ENCODE results near the gene PTEN. TPM values are rescaled to one million over a fixed set of nuclear protein-coding genes. Genes with fewer than 3 reads are reported as not detected.
A peak's percentile ranks its signal among the peaks of the same experiment; 100 is the strongest.

Gene PTEN
- total and polyA plus RNA-seq, 9 of the 15 experiments (the other 6 are each of a cell fraction or from before 2014, with no cell fraction given) = 8.4 to 56.9 (median 22.2) TPM

DNA sequence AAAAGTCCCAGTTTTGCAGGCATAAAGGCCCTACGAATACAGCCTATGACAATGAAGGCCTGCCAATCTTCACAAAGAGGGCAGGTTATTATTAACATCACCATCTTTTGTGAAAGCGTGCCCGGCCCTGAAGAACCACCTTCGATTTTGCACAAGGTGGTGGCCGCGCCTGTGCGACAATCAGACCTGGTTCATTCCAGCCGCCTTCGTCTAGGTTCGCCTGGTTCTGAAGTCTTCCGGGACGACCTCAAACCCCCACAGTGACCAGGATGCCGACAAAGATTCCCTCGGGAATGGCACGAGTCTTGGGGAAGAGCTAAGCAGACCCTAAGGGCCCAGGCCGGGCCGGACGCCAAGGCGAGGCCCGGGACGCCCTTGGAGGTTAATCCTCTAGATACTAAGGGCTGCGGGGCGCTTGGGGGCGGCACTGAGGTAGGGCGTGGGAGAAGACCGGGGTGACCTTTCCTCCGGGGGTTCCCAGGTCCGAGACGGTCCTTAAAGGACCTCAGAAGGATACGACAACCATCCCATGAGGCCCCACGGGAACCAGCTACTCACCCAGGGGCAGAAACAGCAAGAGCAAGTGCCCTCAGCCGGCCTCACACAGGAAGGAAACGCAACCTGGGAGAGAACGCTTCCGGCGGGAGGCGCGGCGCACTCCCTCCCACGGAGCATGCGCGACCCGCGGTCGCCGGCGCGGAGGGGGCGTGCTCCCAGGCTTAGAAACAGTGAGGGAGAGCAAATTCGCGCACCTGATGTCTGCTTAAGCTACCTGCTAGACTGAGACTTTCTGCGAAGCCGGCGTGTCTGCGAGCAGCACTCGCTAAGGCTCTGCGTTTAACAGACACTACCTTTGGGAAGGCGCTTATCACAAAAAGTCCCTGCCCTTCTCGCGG, 45.6 kb upstream of the PTEN start, which contains the start of gene ATAD1 (continued):
- no peak for TF ChIP-seq CREB3L1 (IDR thresholded peaks at IDR 0.05; ENCODE audit: borderline replicate concordance, low read depth)
- TF ChIP-seq FOXA1 (IDR thresholded peaks at IDR 0.05; ENCODE audit: borderline replicate concordance) = no peak
- no peak for TF ChIP-seq SRF (CRISPR knock-in tag; IDR thresholded peaks at IDR 0.05)
- 0 out of 2 replicates have a peak, but pooled peaks have one; percentile 44 for TF ChIP-seq ETV5 (CRISPR knock-in tag; IDR thresholded peaks at IDR 0.05; ENCODE audit: low read depth)
- peak; percentile 53 for TF ChIP-seq CXXC5 (CRISPR knock-in tag; IDR thresholded peaks at IDR 0.05)
- TF ChIP-seq CSDE1 (IDR thresholded peaks at IDR 0.05) = no peak
- peak; percentile 65 to 71 for TF ChIP-seq MNT (conservative IDR thresholded peaks at IDR 0.05)
- TF ChIP-seq MTF1 (CRISPR knock-in tag; IDR thresholded peaks at IDR 0.05; ENCODE audit: borderline replicate concordance) = no peak
- no peak for TF ChIP-seq ZNF561 (CRISPR knock-in tag; conservative IDR thresholded peaks at IDR 0.05)
- TF ChIP-seq LCOR (CRISPR knock-in tag; IDR thresholded peaks at IDR 0.05) = 0 out of 2 replicates have a peak, but pooled peaks have one; percentile 39
- no peak for TF ChIP-seq SMARCA5 (IDR thresholded peaks at IDR 0.05)
- TF ChIP-seq ZBTB9 (CRISPR knock-in tag; IDR thresholded peaks at IDR 0.05) = no peak
- TF ChIP-seq SFPQ (IDR thresholded peaks at IDR 0.05; ENCODE audit: low read depth, low read length) = no peak
- TF ChIP-seq NRF1 (conservative IDR thresholded peaks at IDR 0.05 in 1 of 2, IDR thresholded peaks at IDR 0.05 in 1 of 2) = peak; percentile 96
- peak; percentile 91 for TF ChIP-seq RBFOX2 (IDR thresholded peaks at IDR 0.05; ENCODE audit: low read depth, low read length)
- TF ChIP-seq TRIM24 (IDR thresholded peaks at IDR 0.05) = no peak
- no peak for TF ChIP-seq NFATC3 (IDR thresholded peaks at IDR 0.05)
- TF ChIP-seq ZBTB17 (CRISPR knock-in tag; IDR thresholded peaks at IDR 0.05) = no peak
- no peak for TF ChIP-seq XRCC3 (IDR thresholded peaks at IDR 0.05)
- no peak for TF ChIP-seq OTX1 (CRISPR knock-in tag; IDR thresholded peaks at IDR 0.05)

Measured in K562 (cell line).